Heart left ventricle (tissue), 16 donors: ENCODE results near the gene LCN10. TPM values are rescaled to one million over a fixed set of nuclear protein-coding genes. Genes with fewer than 3 reads are reported as not detected.

Experiments used
- ATAC-seq, 4 donors: fragments of 200-7000 bp; cut with Tn5 transposase; one replicate each; pipeline ENCODE4 v1.9.1; 2020 to 2022; ENCODE audit warnings: moderate library complexity in 4 of 4, mild to moderate bottlenecking in 3 of 4, moderate number of reproducible peaks in 1 of 4
- DNase-seq, 5 donors: peaks; one replicate each; pipeline ENCODE4 v3.0.0-alpha.2; 2020
- H3K27ac ChIP-seq, 12 donors: fragments of 200-600 bp; sonication (generic) in 4 of 12; one replicate each; pipeline versions ENCODE4 v1.5.0 to v1.8.0; 2016 to 2022; ENCODE audit warnings: mild to moderate bottlenecking in 2 of 12
- H3K27me3 ChIP-seq, 9 donors: fragments of 200-600 bp; sonication (generic) in 2 of 9; one replicate each; pipeline versions ENCODE4 v1.5.1 to v1.8.0; 2016 to 2022; ENCODE audit warnings: mild to moderate bottlenecking in 3 of 9
- H3K36me3 ChIP-seq, 9 donors: fragments of 200-600 bp; sonication (generic) in 2 of 9; one replicate each; pipeline versions ENCODE4 v1.5.0 to v1.8.0; 2018 to 2022; ENCODE audit warnings: mild to moderate bottlenecking in 2 of 9
- H3K4me1 ChIP-seq, 12 donors: fragments of 200-600 bp; sonication (generic) in 4 of 12; one replicate each; pipeline versions ENCODE4 v1.5.0 to v1.8.0; 2016 to 2022; ENCODE audit warnings: mild to moderate bottlenecking in 3 of 12
- H3K4me3 ChIP-seq, 12 donors: fragments of 200-600 bp; sonication (generic) in 4 of 12; one replicate each; pipeline versions ENCODE4 v1.5.0 to v1.8.0; 2017 to 2022; ENCODE audit warnings: mild to moderate bottlenecking in 9 of 12, moderate library complexity in 4 of 12
- H3K9me3 ChIP-seq, 12 donors: fragments of 200-600 bp; sonication (generic) in 4 of 12; one replicate each; pipeline versions ENCODE4 v1.5.0 to v1.8.0; 2016 to 2022; ENCODE audit warnings: mild to moderate bottlenecking in 1 of 12
- POLR2A ChIP-seq, 2 donors: fragments of 450-650 bp; IDR thresholded peaks; one replicate each; pipeline ENCODE4 v1.6.1; 2017; ENCODE audit warnings: antibody characterized with exemption in 2 of 2, mild to moderate bottlenecking in 2 of 2, moderate library complexity in 2 of 2
- WGBS, 4 donors: extraction: QIAGEN DNeasy Blood & Tissue Kit in 2 of 4; methylation state at CpG; one replicate each; pipeline versions ENCODE4 v1.1.5 to v1.1.7; 2013 to 2018; 5-methylcytosine and 5-hydroxymethylcytosine counted together
- intact Hi-C, 10 donors: fragments of 100-400 bp; cut with DNase I; formaldehyde crosslinking; loops; one replicate each; pipeline versions ENCODE4 v1.11.1 to v1.14.2; 2022
- polyA plus RNA-seq, 2 donors: library from polyadenylated mRNA; stranded (reverse); fragments of 200-250 nt; gene quantifications; one replicate each; pipeline ENCODE4 v1.2.3, GENCODE V29; 2013
- total RNA-seq, 9 donors: library from RNA; depleted of rRNA in 2 of 9; stranded (reverse); fragments of >200 nt in 2 of 9; fragmentation: NEBNext Ultra II Directional in 3 of 9; extraction: Animal tissue kit (Norgen Biotek cat#: 25700) in 3 of 9; gene quantifications; one replicate each; pipeline versions ENCODE4 v1.1.0 to v1.2.4, GENCODE V29; 2016 to 2023
- TF ChIP-seq, protein P1 (sequence below), 12 donors: fragments of 200-600 bp; sonication (generic) in 4 of 12; IDR thresholded peaks; one replicate each; pipeline versions ENCODE4 v1.5.0 to v1.8.0; 2018 to 2022; ENCODE audit warnings: antibody characterized with exemption in 12 of 12, mild to moderate bottlenecking in 5 of 12
- donor health status: ischemic (EF 13 %, LVEDD 7.1; RV severe dilation, severe dysfunction).
- donor health status: healthy with polysubstance abuse.
- donor health status: DM: no; HTN: yes; CAD: no.
- donor health status: DM: no; HTN: no; CAD: no.
- donor health status: ischemic (EF 25% LVEDD 6.9; RV normal size, moderate dysfunction).
- donor health status: ischemic (EF 25% LVEDD 5.7; RV mildly dilated, moderate dysfunction).
- donor health status: healthy.
- donor health status: DM: yes; HTN: yes; CAD: no.
- donor health status: ischemic (EF 35%, LVEDD 5.7; RV mildly dilated, moderate dysfunction).
- donor health status: nonischemic (EF 11% LVEDD 7.7; RV severe dilation, severe dysfunction).
- donor health status: DM: yes; HTN: yes; CAD: no.
- donor health status: PGD.
- donor health status: ischemic (EF 29% LVEDD 5.4; RV normal size, mild dysfunction).
- donor health status: nonischemic (EF 23%, LVEDD 6.1; RV moderate dilation, normal function).

The LCN10 gene
- total and polyA plus RNA-seq, 11 donors: 0.50 to 40.7 (median 10.5) TPM

DNA sequence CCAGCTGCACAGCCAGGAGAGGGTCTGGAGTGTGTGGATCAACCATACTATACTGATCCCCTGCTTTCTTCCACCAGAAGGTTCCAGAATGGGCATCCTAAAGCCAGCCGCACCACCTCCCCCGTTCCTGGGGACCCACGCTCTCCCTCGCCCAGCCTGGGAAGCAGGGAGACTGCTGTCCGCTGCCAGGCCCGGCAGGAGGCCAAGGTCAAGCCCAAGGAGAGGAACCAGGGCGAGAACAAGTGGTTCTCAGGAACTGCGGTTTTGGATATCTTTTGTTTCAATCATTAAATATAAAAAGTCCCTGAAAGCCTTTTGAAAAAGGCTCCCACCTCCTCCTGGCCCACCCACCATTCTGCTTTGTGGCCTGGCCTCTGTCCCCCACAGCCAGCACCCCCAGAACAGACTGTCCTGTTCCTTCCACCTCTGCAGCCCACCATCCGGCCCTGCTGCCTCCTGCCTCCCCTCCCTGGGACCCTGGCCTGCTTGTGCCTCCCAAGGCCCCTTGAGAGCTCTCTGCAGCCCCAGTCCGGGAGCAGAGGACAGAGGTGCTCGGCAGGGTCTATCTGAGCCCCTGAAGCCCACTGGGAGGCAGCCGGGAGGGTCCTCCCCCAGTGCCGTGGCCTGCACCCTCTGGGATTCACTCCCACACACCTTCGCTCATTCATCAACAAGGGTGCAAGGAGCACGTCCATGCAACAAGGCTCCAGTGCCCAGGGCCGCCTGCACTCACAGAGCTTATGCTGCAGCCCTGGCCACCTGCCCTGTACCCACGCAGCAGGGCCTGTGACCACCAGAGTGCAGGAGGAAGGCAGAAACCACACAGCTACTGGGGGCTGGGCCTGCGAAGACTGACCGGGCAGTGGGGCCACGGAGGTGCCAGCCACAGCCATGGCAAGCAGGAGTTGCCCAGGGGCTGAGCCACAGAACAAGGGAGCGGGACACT is 6.2 kb upstream of the LCN10 start:
- Histone ChIP-seq H3K27me3 (no peaks in the 10 kb centered on the region), H3K36me3 (no peaks in the 10 kb centered on the region), H3K9me3 (peaks cover 0 to 12% (median 0%) of the 10 kb centered on the region in 12 donors), H3K27ac (peak overlapping the region; percentile 27 to 85 (median 73)), H3K4me3 (no peak overlapping the region), H3K4me1 (peaks cover 0 to 32% (median 20%) of the 10 kb centered on the region in 12 donors)
- intact Hi-C loops: no loop called here
- DNase-seq (peak; percentile 48 to 83 (median 72)), ATAC-seq (peak; percentile 55 to 63 (median 56))
- WGBS, 4 donors: 53 to 60% (median 54%) methylated on average over 18 to 21 of the region's 21 CpGs
- no peak for TF ChIP-seq POLR2A (IDR thresholded peaks at IDR 0.05)
- TF ChIP-seq, protein P1, sequence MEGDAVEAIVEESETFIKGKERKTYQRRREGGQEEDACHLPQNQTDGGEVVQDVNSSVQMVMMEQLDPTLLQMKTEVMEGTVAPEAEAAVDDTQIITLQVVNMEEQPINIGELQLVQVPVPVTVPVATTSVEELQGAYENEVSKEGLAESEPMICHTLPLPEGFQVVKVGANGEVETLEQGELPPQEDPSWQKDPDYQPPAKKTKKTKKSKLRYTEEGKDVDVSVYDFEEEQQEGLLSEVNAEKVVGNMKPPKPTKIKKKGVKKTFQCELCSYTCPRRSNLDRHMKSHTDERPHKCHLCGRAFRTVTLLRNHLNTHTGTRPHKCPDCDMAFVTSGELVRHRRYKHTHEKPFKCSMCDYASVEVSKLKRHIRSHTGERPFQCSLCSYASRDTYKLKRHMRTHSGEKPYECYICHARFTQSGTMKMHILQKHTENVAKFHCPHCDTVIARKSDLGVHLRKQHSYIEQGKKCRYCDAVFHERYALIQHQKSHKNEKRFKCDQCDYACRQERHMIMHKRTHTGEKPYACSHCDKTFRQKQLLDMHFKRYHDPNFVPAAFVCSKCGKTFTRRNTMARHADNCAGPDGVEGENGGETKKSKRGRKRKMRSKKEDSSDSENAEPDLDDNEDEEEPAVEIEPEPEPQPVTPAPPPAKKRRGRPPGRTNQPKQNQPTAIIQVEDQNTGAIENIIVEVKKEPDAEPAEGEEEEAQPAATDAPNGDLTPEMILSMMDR (IDR thresholded peaks at IDR 0.05): no peak

- Histone ChIP-seq H3K36me3 (no peaks in the 10 kb centered on the region), H3K27ac (peak within 1 kb of the TSS; percentile 27 to 85 (median 73)), H3K9me3 (peaks cover 0 to 12% (median 0%) of the 10 kb centered on the region in 12 donors), H3K27me3 (peaks cover 0 to under 1% (median 0%) of the 10 kb centered on the region in 9 donors), H3K4me3 (no peak within 1 kb of the TSS), H3K4me1 (peaks cover 0 to 39% (median 20%) of the 10 kb centered on the region in 12 donors)
- TF ChIP-seq POLR2A (IDR thresholded peaks at IDR 0.05): no peak
- TF ChIP-seq, protein P1 (IDR thresholded peaks at IDR 0.05): no peak
- ATAC-seq (peak in 1 of 4 donors; percentile 6), DNase-seq (peak in 3 of 5 donors; percentile 8 to 48 (median 20))
- intact Hi-C loops: no loop called here
- WGBS, 4 donors: 73 to 92% (median 83%) methylated on average over 6 to 8 of the region's 8 CpGs
These were observed 5.5 kb upstream of the LCN10 start, which contains the start of gene LCN6 for GRCh38 chr9:136748201-136748600. Gene LCN6 (minus strand): TSS chr9:136748525. CDS start chr9:136748483, 42 bp downstream.

DNA sequence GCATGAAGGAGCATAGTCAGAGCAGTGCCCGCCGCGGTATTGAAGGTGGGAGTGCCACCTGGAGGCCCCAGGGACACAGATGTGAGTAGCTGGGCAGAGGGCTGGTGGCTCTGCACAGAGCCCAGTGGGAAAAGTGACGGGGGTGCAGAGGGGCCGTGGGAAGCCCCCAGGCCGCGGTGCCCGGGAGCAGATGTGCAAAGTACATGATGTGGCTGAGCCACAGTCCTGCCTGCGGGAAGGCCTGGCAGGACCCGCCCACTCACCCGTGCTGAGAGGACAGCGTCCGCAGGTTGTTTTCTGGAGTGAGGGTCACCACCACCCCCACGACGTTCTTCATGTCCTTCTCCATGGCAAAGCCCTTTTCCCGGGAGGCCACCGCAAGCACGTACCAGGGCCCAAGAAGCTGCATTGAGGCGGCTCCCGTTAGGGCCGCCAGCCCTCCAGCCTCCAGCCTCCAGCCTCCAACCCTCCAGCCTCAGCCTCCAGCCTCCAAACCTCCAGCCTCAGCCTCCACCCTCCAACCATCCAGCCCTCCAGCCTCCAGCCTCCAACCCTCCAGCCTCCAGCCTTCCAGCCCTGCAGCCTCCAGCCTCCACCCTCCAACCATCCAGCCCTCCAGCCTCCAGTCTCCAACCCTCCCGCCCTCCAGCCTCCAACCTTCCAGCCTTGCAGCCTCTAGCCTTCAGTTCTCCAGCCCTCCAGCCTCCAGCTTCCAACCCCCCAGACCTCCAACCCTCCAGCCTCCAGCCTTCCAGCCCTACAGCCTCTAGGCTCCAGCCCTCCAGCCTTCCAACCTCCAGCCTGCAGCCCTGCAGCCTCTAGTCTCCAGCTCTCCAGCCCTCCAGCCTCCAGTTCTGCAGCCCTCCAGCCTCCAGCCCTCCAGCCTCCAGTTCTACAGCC is 4.7 kb upstream of the LCN10 start:
- intact Hi-C loops: no loop called here
- no peaks in the 10 kb centered on the region for H3K36me3 ChIP-seq
- DNase-seq (peak in 3 of 5 donors; percentile 17 to 32 (median 22)), ATAC-seq (no peak)
- H3K27me3 ChIP-seq: peaks cover 0 to 8% (median 0%) of the 10 kb centered on the region in 9 donors
- H3K4me1 ChIP-seq: peaks cover 0 to 47% (median 20%) of the 10 kb centered on the region in 12 donors
- peaks cover 0 to 9% (median 0%) of the 10 kb centered on the region in 12 donors for H3K9me3 ChIP-seq
- H3K27ac ChIP-seq: peak overlapping the region in 3 of 12 donors; percentile 72 to 75 (median 74)
- no peak overlapping the region for H3K4me3 ChIP-seq
- WGBS, 4 donors: 92 to 96% (median 95%) methylated on average over 15 to 22 of the region's 22 CpGs
- TF ChIP-seq POLR2A (IDR thresholded peaks at IDR 0.05): no peak
- TF ChIP-seq, protein P1 (IDR thresholded peaks at IDR 0.05): no peak
